Heart left ventricle (tissue), 16 donors: Measurements from ENCODE around the gene STAM. TPM values are rescaled to one million over a fixed set of nuclear protein-coding genes. Genes with fewer than 3 reads are reported as not detected.

Experiments
- ATAC-seq, 4 donors: fragments of 200-7000 bp; cut with Tn5 transposase; one replicate each; pipeline ENCODE4 v1.9.1; 2020 to 2022; ENCODE audit warnings: moderate library complexity in 4 of 4, mild to moderate bottlenecking in 3 of 4, moderate number of reproducible peaks in 1 of 4
- DNase-seq, 5 donors: peaks; one replicate each; pipeline ENCODE4 v3.0.0-alpha.2; 2020
- H3K27ac ChIP-seq, 12 donors: fragments of 200-600 bp; sonication (generic) in 4 of 12; one replicate each; pipeline versions ENCODE4 v1.5.0 to v1.8.0; 2016 to 2022; ENCODE audit warnings: mild to moderate bottlenecking in 2 of 12
- H3K27me3 ChIP-seq, 9 donors: fragments of 200-600 bp; sonication (generic) in 2 of 9; one replicate each; pipeline versions ENCODE4 v1.5.1 to v1.8.0; 2016 to 2022; ENCODE audit warnings: mild to moderate bottlenecking in 3 of 9
- H3K36me3 ChIP-seq, 9 donors: fragments of 200-600 bp; sonication (generic) in 2 of 9; one replicate each; pipeline versions ENCODE4 v1.5.0 to v1.8.0; 2018 to 2022; ENCODE audit warnings: mild to moderate bottlenecking in 2 of 9
- H3K4me1 ChIP-seq, 12 donors: fragments of 200-600 bp; sonication (generic) in 4 of 12; one replicate each; pipeline versions ENCODE4 v1.5.0 to v1.8.0; 2016 to 2022; ENCODE audit warnings: mild to moderate bottlenecking in 3 of 12
- H3K4me3 ChIP-seq, 12 donors: fragments of 200-600 bp; sonication (generic) in 4 of 12; one replicate each; pipeline versions ENCODE4 v1.5.0 to v1.8.0; 2017 to 2022; ENCODE audit warnings: mild to moderate bottlenecking in 9 of 12, moderate library complexity in 4 of 12
- H3K9me3 ChIP-seq, 12 donors: fragments of 200-600 bp; sonication (generic) in 4 of 12; one replicate each; pipeline versions ENCODE4 v1.5.0 to v1.8.0; 2016 to 2022; ENCODE audit warnings: mild to moderate bottlenecking in 1 of 12
- POLR2A ChIP-seq, 2 donors: fragments of 450-650 bp; IDR thresholded peaks; one replicate each; pipeline ENCODE4 v1.6.1; 2017; ENCODE audit warnings: antibody characterized with exemption in 2 of 2, mild to moderate bottlenecking in 2 of 2, moderate library complexity in 2 of 2
- WGBS, 4 donors: extraction: QIAGEN DNeasy Blood & Tissue Kit in 2 of 4; methylation state at CpG; one replicate each; pipeline versions ENCODE4 v1.1.5 to v1.1.7; 2013 to 2018; 5-methylcytosine and 5-hydroxymethylcytosine counted together
- intact Hi-C, 10 donors: fragments of 100-400 bp; cut with DNase I; formaldehyde crosslinking; loops; one replicate each; pipeline versions ENCODE4 v1.11.1 to v1.14.2; 2022
- polyA plus RNA-seq, 2 donors: library from polyadenylated mRNA; stranded (reverse); fragments of 200-250 nt; gene quantifications; one replicate each; pipeline ENCODE4 v1.2.3, GENCODE V29; 2013
- total RNA-seq, 9 donors: library from RNA; depleted of rRNA in 2 of 9; stranded (reverse); fragments of >200 nt in 2 of 9; fragmentation: NEBNext Ultra II Directional in 3 of 9; extraction: Animal tissue kit (Norgen Biotek cat#: 25700) in 3 of 9; gene quantifications; one replicate each; pipeline versions ENCODE4 v1.1.0 to v1.2.4, GENCODE V29; 2016 to 2023
- TF ChIP-seq, protein P1 (sequence below), 12 donors: fragments of 200-600 bp; sonication (generic) in 4 of 12; IDR thresholded peaks; one replicate each; pipeline versions ENCODE4 v1.5.0 to v1.8.0; 2018 to 2022; ENCODE audit warnings: antibody characterized with exemption in 12 of 12, mild to moderate bottlenecking in 5 of 12
- donor health status: ischemic (EF 13 %, LVEDD 7.1; RV severe dilation, severe dysfunction).
- donor health status: healthy with polysubstance abuse.
- donor health status: DM: no; HTN: yes; CAD: no.
- donor health status: DM: no; HTN: no; CAD: no.
- donor health status: ischemic (EF 25% LVEDD 6.9; RV normal size, moderate dysfunction).
- donor health status: ischemic (EF 25% LVEDD 5.7; RV mildly dilated, moderate dysfunction).
- donor health status: healthy.
- donor health status: DM: yes; HTN: yes; CAD: no.
- donor health status: ischemic (EF 35%, LVEDD 5.7; RV mildly dilated, moderate dysfunction).
- donor health status: nonischemic (EF 11% LVEDD 7.7; RV severe dilation, severe dysfunction).
- donor health status: DM: yes; HTN: yes; CAD: no.
- donor health status: PGD.
- donor health status: ischemic (EF 29% LVEDD 5.4; RV normal size, mild dysfunction).
- donor health status: nonischemic (EF 23%, LVEDD 6.1; RV moderate dilation, normal function).

STAM gene
- total and polyA plus RNA-seq, 11 donors = 10.9 to 40.0 (median 31.8) TPM

DNA sequence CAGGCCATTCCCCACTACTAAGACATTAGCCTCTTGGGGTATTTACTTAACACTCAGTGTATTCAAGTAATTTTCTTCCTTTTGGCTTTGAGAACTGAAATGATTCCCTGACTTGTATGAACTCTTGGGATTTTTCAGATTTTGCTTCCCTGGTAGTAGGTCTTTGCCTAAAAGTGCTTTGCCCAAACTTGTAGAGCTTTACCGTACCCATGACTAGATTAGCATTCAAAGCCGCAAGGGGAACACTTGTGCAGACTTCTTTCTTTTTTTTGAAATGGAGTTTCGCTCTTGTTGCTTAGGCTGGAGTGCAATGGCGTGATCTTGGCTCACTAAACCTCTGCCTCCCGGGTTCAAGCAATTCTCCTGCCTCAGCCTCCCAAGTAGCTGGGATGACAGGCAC lies 6.1 kb upstream of the STAM start:
- DNase-seq = no peak
- TF ChIP-seq, protein P1, sequence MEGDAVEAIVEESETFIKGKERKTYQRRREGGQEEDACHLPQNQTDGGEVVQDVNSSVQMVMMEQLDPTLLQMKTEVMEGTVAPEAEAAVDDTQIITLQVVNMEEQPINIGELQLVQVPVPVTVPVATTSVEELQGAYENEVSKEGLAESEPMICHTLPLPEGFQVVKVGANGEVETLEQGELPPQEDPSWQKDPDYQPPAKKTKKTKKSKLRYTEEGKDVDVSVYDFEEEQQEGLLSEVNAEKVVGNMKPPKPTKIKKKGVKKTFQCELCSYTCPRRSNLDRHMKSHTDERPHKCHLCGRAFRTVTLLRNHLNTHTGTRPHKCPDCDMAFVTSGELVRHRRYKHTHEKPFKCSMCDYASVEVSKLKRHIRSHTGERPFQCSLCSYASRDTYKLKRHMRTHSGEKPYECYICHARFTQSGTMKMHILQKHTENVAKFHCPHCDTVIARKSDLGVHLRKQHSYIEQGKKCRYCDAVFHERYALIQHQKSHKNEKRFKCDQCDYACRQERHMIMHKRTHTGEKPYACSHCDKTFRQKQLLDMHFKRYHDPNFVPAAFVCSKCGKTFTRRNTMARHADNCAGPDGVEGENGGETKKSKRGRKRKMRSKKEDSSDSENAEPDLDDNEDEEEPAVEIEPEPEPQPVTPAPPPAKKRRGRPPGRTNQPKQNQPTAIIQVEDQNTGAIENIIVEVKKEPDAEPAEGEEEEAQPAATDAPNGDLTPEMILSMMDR (IDR thresholded peaks at IDR 0.05) = no peak
- no peak for TF ChIP-seq POLR2A (IDR thresholded peaks at IDR 0.05)
- H3K27me3 ChIP-seq = no peaks in the 10 kb centered on the region
- peaks cover 0 to 3% (median 0%) of the 10 kb centered on the region in 9 donors for H3K36me3 ChIP-seq
- peaks cover 0 to 9% (median 5%) of the 10 kb centered on the region in 12 donors for H3K4me1 ChIP-seq
- intact Hi-C loops = no loop called here
- no peak overlapping the region for H3K27ac ChIP-seq
- no peak overlapping the region for H3K4me3 ChIP-seq
- 96 to 100% (median 99%) methylated on average over 5 of the region's 5 CpGs for WGBS, 4 donors
- H3K9me3 ChIP-seq = peaks cover 0 to 12% (median 0%) of the 10 kb centered on the region in 12 donors
- ATAC-seq = no peak

DNA sequence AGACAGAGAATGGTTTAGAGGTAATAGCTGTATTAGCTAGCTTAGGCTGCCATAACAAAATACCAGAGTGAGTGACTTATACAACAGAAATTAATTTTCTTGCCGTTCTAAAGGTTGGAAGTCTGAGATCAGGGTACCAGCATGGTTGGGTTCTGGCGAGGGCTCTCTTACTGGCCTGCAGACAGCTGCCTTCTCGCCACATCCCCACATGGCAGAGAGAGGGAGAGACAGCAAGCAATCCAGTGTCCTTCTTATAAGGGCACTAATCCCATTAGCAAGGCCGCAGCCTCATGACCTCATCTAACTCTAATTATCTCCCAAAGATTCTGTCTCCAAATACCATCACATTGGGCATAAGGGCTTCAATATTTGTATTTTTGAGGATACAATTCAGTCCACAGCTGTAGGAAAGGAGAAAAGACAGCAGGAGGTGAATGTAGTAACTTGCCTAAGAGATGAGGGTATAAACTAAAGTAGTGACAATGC lies 3.6 kb upstream of the STAM start:
- Histone ChIP-seq H3K4me3 (no peak overlapping the region), H3K9me3 (peaks cover 0 to 12% (median 0%) of the 10 kb centered on the region in 12 donors), H3K27ac (no peak overlapping the region), H3K4me1 (peaks cover 0 to 21% (median 14%) of the 10 kb centered on the region in 12 donors), H3K27me3 (no peaks in the 10 kb centered on the region), H3K36me3 (peaks cover 0 to 3% (median 0%) of the 10 kb centered on the region in 9 donors)
- no peak for ATAC-seq
- intact Hi-C loops = loop anchor here in 1 of 10 donors (10.0 kb wide), 1 partner anchor 64 kb away; no protein-coding TSS in a partner anchor
- TF ChIP-seq, protein P1 (IDR thresholded peaks at IDR 0.05) = no peak
- no peak for TF ChIP-seq POLR2A (IDR thresholded peaks at IDR 0.05)
- DNase-seq = no peak
- 98 to 100% (median 99%) methylated on average over 4 of the region's 4 CpGs for WGBS, 4 donors

DNA sequence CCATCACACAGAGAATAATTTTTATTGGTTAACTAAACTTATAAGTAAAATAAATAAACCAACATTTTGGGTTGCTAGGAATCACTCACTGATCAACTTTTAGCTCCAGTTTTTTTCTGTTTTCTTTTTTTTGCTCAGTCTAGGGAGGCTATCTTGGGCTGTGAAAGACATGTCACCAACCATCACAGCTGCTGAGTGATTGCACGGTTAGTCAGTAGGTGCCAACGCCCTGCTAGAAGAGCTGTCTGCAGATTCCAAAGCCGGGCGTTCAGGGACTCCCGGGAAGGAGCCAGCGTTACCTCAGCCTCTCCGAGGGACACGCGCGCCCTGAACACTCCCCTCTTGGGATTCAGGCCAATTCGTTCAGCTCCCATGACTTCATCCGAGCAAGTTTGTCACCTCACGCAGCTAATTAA lies 604 bp upstream of the STAM start:
- Histone ChIP-seq H3K27ac (peak overlapping the region; percentile 95 to 100 (median 98)), H3K4me1 (peaks cover 0 to 48% (median 39%) of the 10 kb centered on the region in 12 donors), H3K27me3 (no peaks in the 10 kb centered on the region), H3K4me3 (peak overlapping the region; percentile 72 to 98 (median 86)), H3K36me3 (peaks cover 0 to 3% (median 0%) of the 10 kb centered on the region in 9 donors), H3K9me3 (peaks cover 0 to 12% (median 0%) of the 10 kb centered on the region in 12 donors)
- DNase-seq = peak; percentile 71 to 87 (median 80)
- peak; percentile 48 to 87 (median 82) for ATAC-seq
- WGBS, 4 donors = 0 to 1% (median 0%) methylated on average over 13 of the region's 13 CpGs
- intact Hi-C loops = loop anchor here in 1 of 10 donors (1.0 to 10.0 kb wide), 2 partner anchors 26 to 61 kb away; partner anchors contain the start of gene HACD1
- no peak for TF ChIP-seq POLR2A (IDR thresholded peaks at IDR 0.05)
- TF ChIP-seq, protein P1 (IDR thresholded peaks at IDR 0.05) = no peak

DNA sequence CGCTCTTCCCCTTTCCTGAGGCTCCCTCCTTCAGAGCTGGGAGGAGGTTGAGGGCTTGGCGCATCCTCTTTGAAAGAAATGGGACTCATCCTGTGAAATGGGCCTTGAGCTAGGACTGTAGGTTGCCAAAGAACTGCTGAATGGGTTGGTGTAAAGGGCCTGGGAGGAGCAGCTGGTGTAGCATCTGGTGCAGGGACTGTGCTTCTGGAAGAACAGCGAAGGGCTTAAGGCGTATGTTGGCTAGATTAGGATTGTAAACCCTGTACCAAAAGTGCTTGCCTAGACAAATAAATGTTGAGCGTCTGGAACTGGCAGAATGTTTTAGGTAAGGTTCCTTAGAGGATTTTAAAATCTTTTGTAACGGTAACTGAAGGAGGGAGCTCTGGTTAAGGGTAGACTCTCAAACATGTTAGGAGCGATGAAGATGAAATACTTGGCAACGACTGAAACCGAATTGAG lies 563 bp downstream of the STAM start:
- no peak for DNase-seq
- Histone ChIP-seq H3K27ac (peak overlapping the region; percentile 95 to 100 (median 98)), H3K27me3 (no peaks in the 10 kb centered on the region), H3K36me3 (peaks cover 0 to 3% (median 0%) of the 10 kb centered on the region in 9 donors), H3K4me3 (peak overlapping the region; percentile 72 to 98 (median 86)), H3K9me3 (peaks cover 0 to 12% (median 0%) of the 10 kb centered on the region in 12 donors), H3K4me1 (peaks cover 0 to 58% (median 45%) of the 10 kb centered on the region in 12 donors)
- WGBS, 4 donors = 1 to 2% (median 1%) methylated on average over 9 of the region's 9 CpGs
- ATAC-seq = peak; percentile 10 to 50 (median 28)
- TF ChIP-seq POLR2A (IDR thresholded peaks at IDR 0.05) = no peak
- intact Hi-C loops = loop anchor here in 1 of 10 donors (10.0 kb wide), 1 partner anchor 60 kb away; no protein-coding TSS in a partner anchor
